Rectal smooth muscle tissue (tissue), 1 donor: ENCODE measurements around the gene CLIC1.

Source experiments
- H3K27ac ChIP-seq: one replicate; pipeline ENCODE4 v1.7.0; 2013; ENCODE audit warnings: low read depth, low read length, inconsistent platforms
- H3K27me3 ChIP-seq: one replicate; pipeline ENCODE4 v1.7.0; 2013; ENCODE audit warnings: low read length; ENCODE audit not compliant: control insufficient read depth, insufficient read depth
- H3K36me3 ChIP-seq: one replicate; pipeline ENCODE4 v1.7.0; 2013; ENCODE audit warnings: low read length; ENCODE audit not compliant: control insufficient read depth, insufficient read depth
- H3K4me1 ChIP-seq: one replicate; pipeline ENCODE4 v1.7.0; 2013; ENCODE audit warnings: low read length; ENCODE audit not compliant: control insufficient read depth, insufficient read depth
- H3K4me3 ChIP-seq: one replicate; pipeline ENCODE4 v1.7.0; 2013; ENCODE audit warnings: low read length
- H3K9ac ChIP-seq: one replicate; pipeline ENCODE4 v1.7.0; 2013; ENCODE audit warnings: low read length

Gene CLIC1

GRCh38 chr6:31692353-31692752, 44.0 kb downstream of the CLIC1 start:
- Histone ChIP-seq H3K4me3 (no peak overlapping the region), H3K36me3 (peaks cover 49% of the 10 kb centered on the region), H3K27ac (no peak overlapping the region), H3K9ac (no peak overlapping the region), H3K27me3 (no peaks in the 10 kb centered on the region), H3K4me1 (no peaks in the 10 kb centered on the region)

- H3K4me3 ChIP-seq, result no peak overlapping the region
- no peaks in the 10 kb centered on the region for H3K4me1 ChIP-seq
- H3K36me3 ChIP-seq, result peaks cover 51% of the 10 kb centered on the region
- H3K9ac ChIP-seq, result no peak overlapping the region
- H3K27ac ChIP-seq, result no peak overlapping the region
- H3K27me3 ChIP-seq, result no peaks in the 10 kb centered on the region
These were observed 44.7 kb downstream of the CLIC1 start for GRCh38 chr6:31691564-31692108.

- peaks cover 56% of the 10 kb centered on the region for H3K36me3 ChIP-seq
- H3K4me1 ChIP-seq, result no peaks in the 10 kb centered on the region
- no peaks in the 10 kb centered on the region for H3K27me3 ChIP-seq
- no peak overlapping the region for H3K4me3 ChIP-seq
- no peak overlapping the region for H3K27ac ChIP-seq
- no peak overlapping the region for H3K9ac ChIP-seq
These were observed 45.3 kb downstream of the CLIC1 start for GRCh38 chr6:31691078-31691463.

GRCh38 chr6:31690231-31691077, 45.9 kb downstream of the CLIC1 start:
- no peaks in the 10 kb centered on the region for H3K4me1 ChIP-seq
- no peaks in the 10 kb centered on the region for H3K27me3 ChIP-seq
- peaks cover 59% of the 10 kb centered on the region for H3K36me3 ChIP-seq
- H3K27ac ChIP-seq, result no peak overlapping the region
- H3K9ac ChIP-seq, result no peak overlapping the region
- no peak overlapping the region for H3K4me3 ChIP-seq

GRCh38 chr6:31689249-31690110, 46.9 kb downstream of the CLIC1 start:
- H3K27me3 ChIP-seq, result no peaks in the 10 kb centered on the region
- no peak overlapping the region for H3K9ac ChIP-seq
- H3K27ac ChIP-seq, result no peak overlapping the region
- H3K4me1 ChIP-seq, result no peaks in the 10 kb centered on the region
- peaks cover 53% of the 10 kb centered on the region for H3K36me3 ChIP-seq
- no peak overlapping the region for H3K4me3 ChIP-seq

- Histone ChIP-seq H3K4me3 (no peak overlapping the region), H3K27ac (no peak overlapping the region), H3K9ac (no peak overlapping the region), H3K36me3 (peaks cover 43% of the 10 kb centered on the region), H3K27me3 (no peaks in the 10 kb centered on the region), H3K4me1 (no peaks in the 10 kb centered on the region)
These were observed 48.3 kb downstream of the CLIC1 start for GRCh38 chr6:31687860-31688693.

- Histone ChIP-seq H3K9ac (no peak overlapping the region), H3K27me3 (no peaks in the 10 kb centered on the region), H3K36me3 (peaks cover 41% of the 10 kb centered on the region), H3K27ac (no peak overlapping the region), H3K4me3 (no peak overlapping the region), H3K4me1 (no peaks in the 10 kb centered on the region)
These were observed 49.0 kb downstream of the CLIC1 start for GRCh38 chr6:31687321-31687720.

GRCh38 chr6:31686483-31686882, 49.8 kb downstream of the CLIC1 start:
- Histone ChIP-seq H3K4me3 (no peak overlapping the region), H3K27me3 (no peaks in the 10 kb centered on the region), H3K27ac (no peak overlapping the region), H3K36me3 (peaks cover 37% of the 10 kb centered on the region), H3K4me1 (no peaks in the 10 kb centered on the region), H3K9ac (no peak overlapping the region)

GRCh38 chr6:31683591-31683990, 52.7 kb downstream of the CLIC1 start:
- H3K27ac ChIP-seq, result no peak overlapping the region

GRCh38 chr6:31681135-31681671, 55.1 kb downstream of the CLIC1 start:
- H3K36me3 ChIP-seq, result peaks cover 4% of the 10 kb centered on the region
- H3K27ac ChIP-seq, result peak overlapping the region; percentile 50
- H3K4me1 ChIP-seq, result peaks cover 8% of the 10 kb centered on the region
- H3K9ac ChIP-seq, result peak overlapping the region; percentile 84
- no peaks in the 10 kb centered on the region for H3K27me3 ChIP-seq
- H3K4me3 ChIP-seq, result peak overlapping the region; percentile 75

More at GRCh38 chr6:31683591-31683990, 52.7 kb downstream of the CLIC1 start:
- H3K36me3 ChIP-seq, result peaks cover 24% of the 10 kb centered on the region
- H3K27me3 ChIP-seq, result no peaks in the 10 kb centered on the region
- H3K9ac ChIP-seq, result no peak overlapping the region
- peaks cover 8% of the 10 kb centered on the region for H3K4me1 ChIP-seq
- H3K4me3 ChIP-seq, result peak overlapping the region; percentile 52
